Coronary artery (tissue), 2 donors: ENCODE results near the gene TRAPPC6A.

Experiments used
- DNase-seq: peaks from one replicate; pipeline ENCODE4 v3.0.0-alpha.2; 2017; ENCODE audit warnings: low spot score
- H3K27ac ChIP-seq, 2 donors: fragments of 200-600 bp; sonication (generic); one replicate each; pipeline ENCODE4 v1.5.1; 2016 to 2019
- H3K4me3 ChIP-seq: fragments of 200-600 bp; sonication (generic); 2 replicates; pipeline ENCODE4 v1.5.1; 2016; ENCODE audit warnings: mild to moderate bottlenecking, moderate library complexity
- TF ChIP-seq, protein P1 (sequence below): fragments of 200-600 bp; sonication (generic); IDR thresholded peaks from one replicate; pipeline ENCODE4 v1.5.1; 2019; ENCODE audit warnings: antibody characterized with exemption

Gene TRAPPC6A

DNA sequence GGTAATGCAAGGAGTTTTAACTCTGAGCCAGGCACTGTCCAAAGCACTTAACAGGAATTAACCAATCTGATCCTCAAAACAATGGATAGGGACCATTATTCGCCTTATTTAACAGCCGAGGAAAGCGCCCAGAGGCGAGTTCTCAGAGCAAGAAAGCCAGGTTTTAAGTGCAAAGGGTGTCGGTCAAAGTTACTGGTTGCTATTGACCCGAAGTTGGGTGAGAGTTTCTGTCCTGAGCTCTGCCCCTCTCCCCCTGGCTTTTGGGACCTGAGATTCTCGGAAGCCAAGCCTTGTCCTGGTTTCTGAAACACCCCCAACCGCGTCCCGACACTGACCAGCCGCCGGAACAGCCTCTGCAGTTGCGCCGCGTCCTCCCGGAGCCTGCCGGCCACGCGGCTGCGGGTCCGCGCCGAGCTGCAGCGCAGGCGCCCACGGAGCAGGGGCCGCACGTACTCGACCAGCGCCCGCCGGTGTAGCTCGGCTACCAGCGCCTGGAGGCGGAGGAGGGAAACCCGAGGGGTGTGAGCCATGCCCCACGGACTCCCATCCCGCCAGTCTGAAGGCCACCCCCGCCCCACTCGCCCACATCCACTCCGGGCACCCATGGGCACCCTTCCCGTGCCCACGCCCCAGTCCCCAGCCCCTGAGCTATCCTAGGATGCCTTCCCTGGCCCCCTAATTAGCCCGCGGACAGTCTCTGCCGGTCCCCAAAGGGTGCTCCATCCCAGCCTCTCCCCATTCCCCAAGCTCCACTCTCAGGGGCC, 39.3 kb upstream of the TRAPPC6A start:
- TF ChIP-seq, protein P1, sequence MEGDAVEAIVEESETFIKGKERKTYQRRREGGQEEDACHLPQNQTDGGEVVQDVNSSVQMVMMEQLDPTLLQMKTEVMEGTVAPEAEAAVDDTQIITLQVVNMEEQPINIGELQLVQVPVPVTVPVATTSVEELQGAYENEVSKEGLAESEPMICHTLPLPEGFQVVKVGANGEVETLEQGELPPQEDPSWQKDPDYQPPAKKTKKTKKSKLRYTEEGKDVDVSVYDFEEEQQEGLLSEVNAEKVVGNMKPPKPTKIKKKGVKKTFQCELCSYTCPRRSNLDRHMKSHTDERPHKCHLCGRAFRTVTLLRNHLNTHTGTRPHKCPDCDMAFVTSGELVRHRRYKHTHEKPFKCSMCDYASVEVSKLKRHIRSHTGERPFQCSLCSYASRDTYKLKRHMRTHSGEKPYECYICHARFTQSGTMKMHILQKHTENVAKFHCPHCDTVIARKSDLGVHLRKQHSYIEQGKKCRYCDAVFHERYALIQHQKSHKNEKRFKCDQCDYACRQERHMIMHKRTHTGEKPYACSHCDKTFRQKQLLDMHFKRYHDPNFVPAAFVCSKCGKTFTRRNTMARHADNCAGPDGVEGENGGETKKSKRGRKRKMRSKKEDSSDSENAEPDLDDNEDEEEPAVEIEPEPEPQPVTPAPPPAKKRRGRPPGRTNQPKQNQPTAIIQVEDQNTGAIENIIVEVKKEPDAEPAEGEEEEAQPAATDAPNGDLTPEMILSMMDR = no peak
- no peak for DNase-seq

DNA sequence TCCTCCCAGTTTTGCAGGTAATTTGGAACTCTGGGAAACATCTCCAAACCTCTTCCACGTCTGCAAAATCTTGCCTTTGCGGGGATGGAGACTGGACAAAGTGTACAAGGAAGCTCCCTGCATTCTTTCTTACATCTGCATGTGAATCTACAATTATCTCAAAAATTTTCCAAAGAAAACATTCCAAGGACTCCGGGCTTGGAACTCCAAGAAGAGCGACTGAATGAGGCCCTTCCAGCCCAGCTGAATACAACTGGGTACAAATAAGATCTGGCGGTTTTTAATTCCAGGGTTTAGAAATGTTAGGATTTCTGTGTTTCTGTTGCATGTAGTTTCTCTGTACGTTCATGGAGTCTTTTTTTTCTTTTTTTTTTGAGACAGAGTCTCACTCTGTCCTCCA, 38.6 kb upstream of the TRAPPC6A start:
- no peak for DNase-seq
- TF ChIP-seq, protein P1 = no peak
- Histone ChIP-seq H3K27ac (no peak overlapping the region), H3K4me3 (no peak overlapping the region)

More for the DNA sequence above, 39.3 kb upstream of the TRAPPC6A start:
- H3K4me3 ChIP-seq = peak overlapping the region; percentile 30
- no peak overlapping the region for H3K27ac ChIP-seq

DNA sequence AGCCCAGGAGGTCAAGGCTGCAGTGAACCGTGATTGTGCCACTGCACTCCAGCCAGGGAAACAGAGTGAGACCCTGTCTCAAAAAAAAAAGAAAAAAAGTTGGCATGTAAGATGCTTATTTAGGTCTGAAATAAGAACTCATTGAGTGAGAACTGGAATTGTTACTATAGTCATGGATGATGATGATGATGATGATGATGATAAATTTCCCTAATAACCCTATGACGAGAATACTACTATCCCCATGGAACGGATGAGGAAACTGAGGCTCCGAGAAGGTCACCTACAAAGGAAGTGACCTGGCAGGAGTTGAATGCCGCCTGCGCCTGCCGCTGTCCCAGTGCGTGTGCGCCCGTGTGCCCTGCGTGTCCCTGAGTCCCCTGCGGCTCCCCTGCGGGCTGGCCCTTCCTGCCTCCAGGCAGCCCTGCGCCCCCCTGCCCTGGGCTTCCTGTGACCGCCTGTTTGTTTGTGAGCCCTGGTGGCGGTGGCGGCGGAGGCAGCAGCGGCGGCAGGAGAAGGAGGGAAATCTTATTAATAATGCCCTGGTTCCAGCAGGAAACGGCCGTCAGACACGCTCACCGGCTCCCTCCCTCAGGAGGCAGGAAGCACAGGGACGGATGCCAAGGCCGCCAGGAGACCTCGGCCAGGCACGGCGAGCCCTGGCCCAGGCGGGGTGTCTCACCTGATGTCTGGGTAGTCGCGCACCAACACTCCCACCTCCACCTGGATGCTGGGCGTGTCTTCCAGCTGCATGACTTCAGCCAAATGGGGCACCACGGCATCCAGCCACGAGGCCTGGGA, 37.6 kb upstream of the TRAPPC6A start:
- Histone ChIP-seq H3K4me3 (no peak overlapping the region), H3K27ac (no peak overlapping the region)
- no peak for DNase-seq
- TF ChIP-seq, protein P1 = no peak

DNA sequence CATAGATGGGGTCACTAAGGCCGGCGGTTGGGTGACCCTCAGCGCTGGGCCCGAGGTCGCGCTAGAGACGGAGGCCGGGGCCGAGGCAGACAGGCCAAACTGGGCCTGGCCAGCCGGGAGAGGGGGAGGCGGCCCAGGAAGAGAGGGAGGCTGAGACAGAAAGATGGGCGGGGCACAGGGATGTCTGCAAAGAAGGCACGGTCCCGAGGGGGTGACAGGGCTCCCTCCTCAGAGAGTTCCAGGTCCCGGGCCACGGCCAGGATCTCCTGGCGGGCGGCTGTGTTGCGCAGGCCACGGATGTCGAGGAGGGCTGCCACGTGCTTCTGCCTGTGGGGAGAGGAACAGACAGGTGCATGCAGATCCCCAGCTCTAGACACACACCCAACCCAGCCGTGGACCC, 35.0 kb upstream of the TRAPPC6A start:
- TF ChIP-seq, protein P1 = no peak
- no peak overlapping the region for H3K4me3 ChIP-seq
- H3K27ac ChIP-seq = peak overlapping the region in 1 of 2 donors; percentile 37
- no peak for DNase-seq

DNA sequence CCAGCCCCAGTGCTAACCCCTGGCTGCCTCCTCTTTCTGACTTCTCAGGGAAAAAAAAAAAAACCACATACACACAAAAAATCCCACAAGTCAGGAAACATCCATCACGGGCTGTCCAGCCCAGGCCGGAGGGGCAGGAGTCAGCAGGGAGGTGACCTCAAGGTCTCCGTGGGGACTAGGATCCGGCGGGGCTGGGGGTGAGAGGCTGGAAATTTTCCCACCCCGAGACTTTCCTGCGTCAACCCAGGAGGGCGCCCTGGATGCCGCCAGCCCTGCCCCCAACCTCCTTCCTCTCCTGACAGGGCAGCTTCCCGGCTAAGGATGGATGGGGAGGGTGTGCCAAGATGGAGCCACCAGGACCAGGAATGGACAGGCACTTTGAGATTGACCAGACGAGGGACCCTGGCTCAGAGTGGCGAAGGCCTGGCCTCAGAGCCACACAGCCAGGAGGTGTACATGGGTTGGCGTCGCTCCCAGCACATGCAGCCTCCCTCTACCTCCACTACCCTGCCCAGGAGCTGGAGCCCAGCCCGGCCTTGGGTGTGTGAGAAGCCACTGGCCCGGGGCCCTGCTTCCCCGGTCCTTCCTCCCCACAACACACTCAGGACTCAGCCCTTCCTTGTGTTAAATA, 33.8 kb upstream of the TRAPPC6A start:
- no peak overlapping the region for H3K4me3 ChIP-seq
- TF ChIP-seq, protein P1 = no peak
- peak overlapping the region in 1 of 2 donors; percentile 22 for H3K27ac ChIP-seq
- no peak for DNase-seq

DNA sequence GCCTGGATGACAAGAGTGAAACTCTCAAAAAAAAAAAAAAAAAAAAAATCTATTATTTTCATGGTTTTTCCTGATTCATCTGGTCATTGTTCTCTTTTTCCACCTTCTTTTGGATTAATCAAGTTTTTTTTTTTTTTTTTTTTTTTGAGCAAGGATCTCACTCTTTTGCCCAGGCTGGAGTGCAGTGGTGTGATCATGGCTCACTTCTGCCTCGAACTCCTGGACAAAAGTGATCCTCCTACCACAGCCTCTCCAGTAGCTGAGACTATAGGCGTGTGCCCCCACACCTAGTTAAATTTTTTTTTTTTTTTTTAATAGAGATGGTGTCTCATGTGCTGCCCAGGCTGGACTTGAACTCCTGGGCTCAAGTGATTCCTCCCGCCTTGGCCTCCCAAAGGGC, 28.3 kb upstream of the TRAPPC6A start:
- no peak overlapping the region for H3K27ac ChIP-seq
- TF ChIP-seq, protein P1 = no peak
- no peak for DNase-seq
- no peak overlapping the region for H3K4me3 ChIP-seq
